SK-N-SH treated with all-trans-retinoic acid at 6 μM for 48 hours (cell line): ENCODE measurements around the gene CTIF.

Source experiments
- BACH2 ChIP-seq: fragments of 250-450 bp; sonication (Bioruptor Pico); IDR thresholded peaks from 2 replicates; pipeline ENCODE4 v1.9.0; 2021; ENCODE audit warnings: mild to moderate bottlenecking, borderline replicate concordance
- GLIS3 ChIP-seq: fragments of 250-450 bp; sonication (Bioruptor Pico); IDR thresholded peaks from 2 replicates; pipeline ENCODE4 v1.5.0; 2020; ENCODE audit warnings: mild to moderate bottlenecking, moderate library complexity
- RARB ChIP-seq: fragments of 250-450 bp; sonication (Bioruptor Pico); IDR thresholded peaks from 2 replicates; pipeline ENCODE4 v1.8.0; 2021; ENCODE audit warnings: mild to moderate bottlenecking, moderate library complexity
- ZFP3 ChIP-seq: fragments of 250-450 bp; sonication (Bioruptor Pico); IDR thresholded peaks from 2 replicates; pipeline ENCODE4 v1.5.0; 2020; ENCODE audit warnings: mild to moderate bottlenecking, moderate library complexity
- ZFP30 ChIP-seq: fragments of 450-650 bp; formaldehyde crosslinking; IDR thresholded peaks from 2 replicates; pipeline ENCODE4 v1.5.0; 2022; ENCODE audit warnings: mild to moderate bottlenecking, moderate library complexity
- TF ChIP-seq, protein P1 (sequence below): fragments of 250-450 bp; sonication (Bioruptor Pico); IDR thresholded peaks from 2 replicates; pipeline ENCODE4 v1.8.0; 2020; ENCODE audit warnings: mild to moderate bottlenecking, moderate library complexity, borderline replicate concordance

DNA sequence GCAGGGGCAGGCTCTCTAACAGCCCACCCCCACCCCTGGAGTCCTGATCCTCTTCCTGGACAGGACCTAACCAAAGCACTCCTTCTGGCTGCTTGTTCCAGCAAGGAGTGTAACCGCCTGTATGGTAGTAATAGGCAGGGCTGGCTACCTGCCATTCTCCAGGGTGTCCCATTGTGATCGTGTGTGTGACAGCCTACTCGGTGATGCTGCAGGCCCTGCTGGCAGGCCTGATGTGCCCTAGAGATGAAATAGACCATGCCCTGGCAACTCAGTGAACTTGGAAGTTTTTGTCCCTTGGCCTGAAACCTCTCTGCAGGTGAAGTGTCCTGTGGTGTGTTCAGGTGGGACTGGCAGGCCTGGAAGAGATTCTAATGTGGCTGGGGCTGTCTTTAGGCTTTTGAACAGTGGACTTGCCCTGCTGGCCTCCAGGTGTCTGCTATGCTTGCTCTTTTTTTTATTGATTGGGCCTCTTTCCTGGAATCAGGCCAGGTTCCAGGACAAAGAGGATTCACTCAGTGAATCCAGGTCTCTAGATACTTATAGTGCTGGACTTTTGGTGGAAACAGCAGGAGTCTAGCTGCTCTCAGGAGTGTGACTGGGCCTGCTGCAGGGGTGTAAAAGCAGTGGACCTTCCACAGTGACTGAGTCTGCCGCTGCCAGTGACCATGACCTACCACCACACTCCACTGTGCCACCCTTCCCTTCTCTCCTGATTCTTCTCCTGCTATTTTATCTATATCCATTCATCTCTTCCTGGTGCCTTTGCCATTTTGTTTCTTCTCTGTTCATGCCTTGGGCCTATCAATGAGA, 132.1 kb downstream of the CTIF start:
- TF ChIP-seq BACH2 (CRISPR knock-in tag), result no peak
- no peak for TF ChIP-seq RARB (CRISPR knock-in tag)
- TF ChIP-seq ZFP3 (CRISPR knock-in tag), result no peak
- TF ChIP-seq, protein P1, sequence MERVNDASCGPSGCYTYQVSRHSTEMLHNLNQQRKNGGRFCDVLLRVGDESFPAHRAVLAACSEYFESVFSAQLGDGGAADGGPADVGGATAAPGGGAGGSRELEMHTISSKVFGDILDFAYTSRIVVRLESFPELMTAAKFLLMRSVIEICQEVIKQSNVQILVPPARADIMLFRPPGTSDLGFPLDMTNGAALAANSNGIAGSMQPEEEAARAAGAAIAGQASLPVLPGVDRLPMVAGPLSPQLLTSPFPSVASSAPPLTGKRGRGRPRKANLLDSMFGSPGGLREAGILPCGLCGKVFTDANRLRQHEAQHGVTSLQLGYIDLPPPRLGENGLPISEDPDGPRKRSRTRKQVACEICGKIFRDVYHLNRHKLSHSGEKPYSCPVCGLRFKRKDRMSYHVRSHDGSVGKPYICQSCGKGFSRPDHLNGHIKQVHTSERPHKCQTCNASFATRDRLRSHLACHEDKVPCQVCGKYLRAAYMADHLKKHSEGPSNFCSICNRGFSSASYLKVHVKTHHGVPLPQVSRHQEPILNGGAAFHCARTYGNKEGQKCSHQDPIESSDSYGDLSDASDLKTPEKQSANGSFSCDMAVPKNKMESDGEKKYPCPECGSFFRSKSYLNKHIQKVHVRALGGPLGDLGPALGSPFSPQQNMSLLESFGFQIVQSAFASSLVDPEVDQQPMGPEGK (CRISPR knock-in tag), result no peak
- TF ChIP-seq GLIS3 (CRISPR knock-in tag), result no peak
- no peak for TF ChIP-seq ZFP30 (CRISPR knock-in tag)
